ENCODE results near the gene TM4SF18. TPM values are rescaled to one million over a fixed set of nuclear protein-coding genes. Genes with fewer than 3 reads are reported as not detected.
"Not testable (repeated sequence)": the region's sequence is repeated elsewhere in the genome, so short reads cannot be mapped to it uniquely, and the experiment has no call there.

Gene TM4SF18
- 10 to 100 TPM in 3 of 4 donors, 1 to 10 TPM in 1; 6.7 to 35.5 (median 14.6) TPM for total RNA-seq

DNA sequence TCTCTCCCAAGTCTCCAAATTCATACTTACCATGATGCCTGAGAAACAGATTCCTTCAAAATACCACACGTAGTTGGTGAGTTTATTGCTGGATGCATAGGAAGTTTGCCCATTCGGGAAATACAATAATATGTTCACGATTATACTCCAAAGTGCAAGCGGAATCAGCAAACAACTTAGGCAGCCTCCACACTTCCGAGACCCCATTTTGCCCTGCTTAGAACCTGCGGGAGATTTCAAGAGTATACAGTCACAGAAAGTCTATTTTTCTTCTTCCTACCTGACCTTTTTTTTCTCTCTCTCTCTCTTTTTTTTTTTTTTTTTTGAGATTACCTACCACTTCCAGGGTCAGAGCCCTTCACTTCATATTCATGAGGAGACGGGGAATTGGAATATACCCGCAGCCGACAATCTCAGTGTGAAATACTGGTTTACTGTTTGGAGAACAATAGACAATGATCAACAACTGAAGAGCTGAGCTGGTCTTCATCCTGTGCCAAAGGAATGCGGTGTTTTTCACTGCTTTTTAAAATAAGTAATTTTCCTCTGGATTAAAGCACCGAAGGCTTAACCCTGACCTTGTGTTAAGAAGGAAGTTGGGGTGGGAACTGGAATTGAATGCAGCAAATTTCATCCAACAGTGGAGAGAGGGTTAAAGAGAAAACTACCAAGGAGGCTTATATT is at the start of gene TM4SF18:
TM4SF18 (minus strand) TSS at position 461 of the 684 bp plus-strand sequence; CDS start at position 207, 254 bp downstream.
- DNase-seq: no peak
- Histone ChIP-seq H3K36me3 (no peaks in the 10 kb centered on the region), H3K4me1 (no peaks in the 10 kb centered on the region), H3K27ac (peak within 1 kb of the TSS; percentile 31 to 74), H3K27me3 (no peaks in the 10 kb centered on the region), H3K9me3 (no peaks in the 10 kb centered on the region), H3K4me3 (peak within 1 kb of the TSS; percentile 6 to 7)
- no peak for TF ChIP-seq CTCF (IDR thresholded peaks at IDR 0.05)
- no peak for TF ChIP-seq POLR2A (IDR thresholded peaks at IDR 0.05)
- intact Hi-C loops (cut with DNase I; ENCODE audit: low total_unique reads): no loop called here

DNA sequence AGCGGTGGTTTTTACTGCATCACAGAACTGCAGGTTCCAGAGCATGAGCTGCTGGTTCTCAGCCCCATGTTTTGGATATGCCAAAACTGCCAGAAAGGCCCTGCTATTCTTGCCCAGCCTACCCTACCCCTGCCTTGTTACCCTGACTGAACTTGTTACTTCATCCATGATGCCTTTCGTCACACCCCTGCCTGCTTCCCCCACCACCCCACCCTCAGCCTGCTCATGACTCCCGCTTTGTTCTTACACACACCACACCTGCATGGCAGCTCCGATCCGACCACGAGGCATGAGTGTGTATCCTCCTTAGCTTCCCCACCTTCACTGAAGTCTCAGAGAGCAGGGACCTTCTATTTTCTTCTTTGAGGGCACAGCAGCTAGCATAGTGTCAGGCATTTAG is 49.1 kb upstream of the TM4SF18 start:
- Histone ChIP-seq H3K27ac (peak overlapping the region; percentile 61 to 66), H3K4me3 (no peak overlapping the region), H3K27me3 (no peaks in the 10 kb centered on the region), H3K4me1 (peaks cover 0 to 11% of the 10 kb centered on the region in 2 donors), H3K36me3 (no peaks in the 10 kb centered on the region), H3K9me3 (no peaks in the 10 kb centered on the region)
- no peak for TF ChIP-seq POLR2A (IDR thresholded peaks at IDR 0.05)
- TF ChIP-seq CTCF (IDR thresholded peaks at IDR 0.05): no peak
- no peak for DNase-seq
- intact Hi-C loops (cut with DNase I; ENCODE audit: low total_unique reads): no loop called here

DNA sequence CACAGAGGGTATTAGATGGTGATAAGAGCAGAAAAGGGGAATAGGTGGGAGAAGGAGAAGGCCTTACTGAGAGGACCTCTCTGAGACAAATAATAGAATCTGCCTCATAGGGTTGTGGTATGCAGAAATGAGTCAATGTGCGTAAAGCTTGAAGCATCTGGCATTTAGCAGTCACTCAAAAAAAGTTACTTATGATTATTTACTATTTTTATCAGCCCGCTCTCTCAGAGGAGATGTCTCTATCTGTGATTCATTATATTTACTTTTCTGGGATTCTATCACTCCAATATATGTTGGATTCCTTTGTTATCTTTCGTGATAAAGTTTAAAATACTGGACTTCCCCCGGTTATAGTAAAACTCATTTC is 48.6 kb upstream of the TM4SF18 start:
- DNase-seq: no peak
- peak overlapping the region; percentile 61 to 66 for H3K27ac ChIP-seq
- H3K36me3 ChIP-seq: no peaks in the 10 kb centered on the region
- H3K9me3 ChIP-seq: no peaks in the 10 kb centered on the region
- H3K27me3 ChIP-seq: no peaks in the 10 kb centered on the region
- TF ChIP-seq POLR2A (IDR thresholded peaks at IDR 0.05) (no peak), CTCF (IDR thresholded peaks at IDR 0.05) (no peak)
- H3K4me3 ChIP-seq: no peak overlapping the region
- peaks cover 0 to 11% of the 10 kb centered on the region in 2 donors for H3K4me1 ChIP-seq
- intact Hi-C loops (cut with DNase I; ENCODE audit: low total_unique reads): no loop called here

- no peak for TF ChIP-seq POLR2A (IDR thresholded peaks at IDR 0.05)
- TF ChIP-seq CTCF (IDR thresholded peaks at IDR 0.05): no peak
Measured at GRCh38 chr3:149381173-149382100, 48.0 kb upstream of the TM4SF18 start.

DNA sequence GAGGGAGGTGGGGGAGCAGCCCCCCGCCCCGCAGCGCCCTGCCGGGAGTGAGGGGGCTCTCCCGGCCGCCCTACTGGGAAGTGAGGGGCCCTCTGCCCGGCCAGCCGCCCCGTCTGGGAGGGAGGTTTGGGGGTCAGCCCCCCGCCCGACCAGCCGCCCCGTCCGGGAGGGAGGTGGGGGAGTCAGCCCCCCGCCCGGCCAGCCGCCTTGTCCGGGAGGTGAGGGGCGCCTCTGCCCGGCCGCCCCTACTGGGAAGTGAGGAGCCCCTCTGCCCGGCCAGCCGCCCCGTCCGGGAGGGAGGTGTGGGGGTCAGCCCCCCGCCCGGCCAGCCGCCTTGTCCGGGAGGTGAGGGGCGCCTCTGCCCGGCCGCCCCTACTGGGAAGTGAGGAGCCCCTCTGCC is 46.8 kb upstream of the TM4SF18 start:
- H3K27ac ChIP-seq; H3K27me3 ChIP-seq; H3K36me3 ChIP-seq; DNase-seq; H3K9me3 ChIP-seq; H3K4me3 ChIP-seq; intact Hi-C loops (cut with DNase I; ENCODE audit: low total_unique reads); H3K4me1 ChIP-seq: not testable (repeated sequence)

More at GRCh38 chr3:149381173-149382100, 48.0 kb upstream of the TM4SF18 start:
- intact Hi-C loops (cut with DNase I; ENCODE audit: low total_unique reads): no loop called here
- Histone ChIP-seq H3K27ac (peak overlapping the region; percentile 57 to 66), H3K27me3 (no peaks in the 10 kb centered on the region), H3K4me3 (no peak overlapping the region), H3K4me1 (peaks cover 0 to 11% of the 10 kb centered on the region in 2 donors), H3K36me3 (no peaks in the 10 kb centered on the region), H3K9me3 (no peaks in the 10 kb centered on the region)
- DNase-seq: no peak

Data from uterus (tissue), 4 donors.